GM12801 (cell line): ENCODE data around the gene SLC6A4.

Experiments used
- TF ChIP-seq, protein P1 (sequence below): IDR thresholded peaks from one replicate; pipeline ENCODE4 v1.5.1; 2011; ENCODE audit warnings: control low read depth; ENCODE audit not compliant: insufficient read length; ENCODE audit errors: extremely low read depth

SLC6A4 gene

DNA sequence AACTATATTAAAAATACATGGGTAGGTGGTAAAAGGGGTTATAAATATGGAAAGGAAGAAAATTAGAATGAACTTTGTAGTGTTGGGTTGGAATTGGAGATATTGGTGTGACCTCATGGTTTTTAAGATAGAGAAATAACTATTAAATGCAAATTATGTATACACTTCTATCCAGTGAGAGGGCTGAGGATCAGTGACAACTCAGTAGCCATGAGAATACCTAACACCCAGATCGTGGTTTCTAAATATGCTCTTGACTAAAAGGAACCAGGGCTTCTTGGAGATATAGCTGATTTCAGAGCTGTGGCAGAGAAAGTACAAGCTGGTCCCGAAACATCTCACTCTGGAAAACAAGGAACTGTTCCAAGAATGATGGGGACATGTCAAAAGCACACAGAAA lies 44.4 kb downstream of the SLC6A4 start:
- TF ChIP-seq, protein P1, sequence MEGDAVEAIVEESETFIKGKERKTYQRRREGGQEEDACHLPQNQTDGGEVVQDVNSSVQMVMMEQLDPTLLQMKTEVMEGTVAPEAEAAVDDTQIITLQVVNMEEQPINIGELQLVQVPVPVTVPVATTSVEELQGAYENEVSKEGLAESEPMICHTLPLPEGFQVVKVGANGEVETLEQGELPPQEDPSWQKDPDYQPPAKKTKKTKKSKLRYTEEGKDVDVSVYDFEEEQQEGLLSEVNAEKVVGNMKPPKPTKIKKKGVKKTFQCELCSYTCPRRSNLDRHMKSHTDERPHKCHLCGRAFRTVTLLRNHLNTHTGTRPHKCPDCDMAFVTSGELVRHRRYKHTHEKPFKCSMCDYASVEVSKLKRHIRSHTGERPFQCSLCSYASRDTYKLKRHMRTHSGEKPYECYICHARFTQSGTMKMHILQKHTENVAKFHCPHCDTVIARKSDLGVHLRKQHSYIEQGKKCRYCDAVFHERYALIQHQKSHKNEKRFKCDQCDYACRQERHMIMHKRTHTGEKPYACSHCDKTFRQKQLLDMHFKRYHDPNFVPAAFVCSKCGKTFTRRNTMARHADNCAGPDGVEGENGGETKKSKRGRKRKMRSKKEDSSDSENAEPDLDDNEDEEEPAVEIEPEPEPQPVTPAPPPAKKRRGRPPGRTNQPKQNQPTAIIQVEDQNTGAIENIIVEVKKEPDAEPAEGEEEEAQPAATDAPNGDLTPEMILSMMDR = no peak

DNA sequence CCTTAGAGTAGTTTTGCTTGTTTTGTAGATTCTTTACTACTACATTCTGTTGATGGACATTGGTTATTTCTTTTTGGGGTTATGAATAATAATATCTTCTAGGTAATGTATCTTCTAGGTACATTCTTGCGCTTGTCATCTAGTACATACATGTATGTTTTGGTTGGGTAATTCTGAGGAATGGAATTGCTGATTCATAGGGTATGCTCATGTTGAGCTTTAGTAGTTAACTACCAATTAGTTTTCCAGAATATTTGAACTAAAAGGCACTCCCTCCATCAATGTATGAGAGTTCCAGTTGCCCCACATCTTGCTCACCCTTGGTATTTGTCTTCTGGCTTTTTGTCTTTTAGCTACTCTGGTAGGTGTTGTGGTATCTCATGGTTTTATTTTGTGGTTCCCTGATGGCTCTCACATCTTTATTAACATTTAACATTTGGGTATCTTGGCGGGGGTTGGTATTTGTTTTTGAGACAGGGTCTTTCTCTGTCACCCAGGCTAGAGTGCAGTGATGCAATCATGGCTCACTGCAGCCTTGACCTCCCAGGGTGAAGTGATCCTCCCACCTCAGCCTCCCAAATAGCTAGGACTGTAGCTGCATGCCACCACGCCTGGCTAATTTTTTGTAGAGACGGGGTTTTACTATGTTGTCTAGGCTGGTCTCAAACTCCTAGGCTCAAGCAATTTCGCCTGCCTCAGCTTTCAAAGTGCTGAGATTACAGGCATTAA lies 47.1 kb downstream of the SLC6A4 start:
- TF ChIP-seq, protein P1 = no peak

DNA sequence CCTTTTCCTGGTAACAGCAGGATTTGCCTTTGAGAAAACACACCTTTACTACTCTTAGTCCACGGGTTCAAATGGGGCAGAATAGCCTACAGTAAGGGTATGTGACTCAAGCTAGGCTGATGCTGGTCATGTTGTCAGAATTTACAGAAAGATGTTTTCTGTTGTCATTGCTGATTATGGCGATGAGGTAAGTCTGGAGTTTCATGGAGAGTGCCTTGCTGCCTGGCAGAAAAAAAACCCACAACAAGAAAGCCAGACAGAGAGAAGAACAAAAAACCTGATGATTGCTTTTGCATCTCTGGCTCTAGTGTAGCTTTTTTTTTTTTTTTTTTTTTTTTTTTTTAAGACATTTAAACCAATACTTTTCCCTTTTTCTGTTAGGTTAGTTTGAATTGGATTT lies 47.9 kb downstream of the SLC6A4 start:
- TF ChIP-seq, protein P1 = no peak

DNA sequence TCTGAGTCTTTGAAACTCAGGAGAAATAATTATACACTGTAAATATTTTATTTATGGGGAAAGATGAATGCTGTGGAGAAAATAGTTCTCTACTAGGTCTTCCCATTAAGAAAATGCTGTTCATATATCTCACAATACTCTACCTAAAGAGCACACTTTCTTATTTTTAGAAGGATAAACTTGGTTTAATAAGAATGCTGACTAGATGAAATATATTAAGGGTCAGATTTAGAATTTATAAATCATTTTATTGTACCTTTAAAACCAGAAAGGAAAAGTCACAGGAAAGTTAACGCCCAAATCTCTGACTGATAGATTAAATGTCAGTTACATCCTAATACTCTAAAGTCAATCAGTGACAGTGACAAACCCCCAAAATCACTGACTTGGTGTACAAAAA lies 48.7 kb downstream of the SLC6A4 start:
- TF ChIP-seq, protein P1 = no peak

DNA sequence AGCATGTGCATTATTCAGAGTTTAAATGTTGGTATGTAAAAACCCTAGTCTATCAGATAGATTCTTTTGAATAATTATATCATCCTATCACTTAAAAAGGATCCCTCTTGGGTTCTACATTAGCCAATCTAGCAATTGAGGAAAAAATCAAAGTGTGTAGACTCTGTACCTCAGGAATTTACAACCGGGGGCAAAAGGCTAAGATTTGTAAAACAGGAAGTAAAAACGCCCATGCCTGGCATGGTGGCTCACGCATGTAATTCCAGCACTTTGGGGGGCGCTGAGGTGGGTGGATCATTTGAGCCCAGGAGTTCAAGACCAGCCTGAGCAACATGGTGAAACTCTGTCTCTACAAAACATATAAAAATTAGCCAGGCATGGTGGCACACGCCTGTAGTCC lies 58.6 kb downstream of the SLC6A4 start:
- TF ChIP-seq, protein P1 = no peak

DNA sequence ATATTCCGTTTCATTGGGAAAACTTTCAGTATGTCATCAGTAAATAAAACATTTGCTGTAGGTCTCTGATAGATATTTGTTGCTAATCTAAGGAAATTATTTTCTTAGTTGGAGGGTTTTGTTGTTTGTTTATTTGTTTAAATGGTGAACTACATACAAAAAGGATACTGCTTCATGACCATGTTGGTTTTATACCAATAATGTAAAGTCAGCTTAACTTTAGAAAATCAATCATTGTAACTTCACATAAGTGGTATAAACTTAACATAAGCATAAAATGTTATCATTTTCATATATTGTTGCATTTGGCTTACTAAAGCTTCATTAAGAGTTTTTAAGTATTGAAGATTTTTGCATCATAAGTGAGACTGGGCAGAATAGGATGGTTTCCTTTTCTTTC lies 60.9 kb downstream of the SLC6A4 start:
- TF ChIP-seq, protein P1 = no peak

DNA sequence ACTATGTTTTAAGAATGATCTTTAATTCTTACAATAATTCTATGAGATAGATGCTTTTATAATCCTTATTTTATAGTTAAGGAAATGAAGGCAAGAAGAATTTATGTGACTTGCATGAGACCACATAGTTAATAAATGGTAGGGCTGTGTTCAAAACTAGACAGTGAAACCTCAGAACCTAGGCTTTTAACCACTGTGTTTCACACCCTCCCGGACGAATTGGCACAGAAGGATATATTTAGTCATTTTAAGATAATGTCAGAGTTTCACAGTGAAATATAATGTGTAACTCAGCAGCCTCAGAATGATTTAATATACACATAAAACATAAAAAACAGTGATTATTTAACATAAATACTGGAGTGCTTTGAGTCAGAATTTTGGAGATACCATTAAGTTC lies 61.8 kb downstream of the SLC6A4 start:
- TF ChIP-seq, protein P1 = no peak
